SK-N-SH treated with all-trans-retinoic acid at 6 μM for 48 hours (cell line): ENCODE data around the gene ADAMTS2.

Experiments
- ATAC-seq: fragments of 200-7000 bp; cut with Tn5 transposase; 3 replicates; pipeline ENCODE4 v1.9.1; 2020; ENCODE audit warnings: mild to moderate bottlenecking, moderate library complexity
- ARNTL ChIP-seq: fragments of 450-650 bp; formaldehyde crosslinking; IDR thresholded peaks from 2 replicates; pipeline ENCODE4 v1.5.0; 2020; ENCODE audit warnings: low read depth, mild to moderate bottlenecking, moderate library complexity, borderline replicate concordance
- BACH2 ChIP-seq: fragments of 250-450 bp; sonication (Bioruptor Pico); IDR thresholded peaks from 2 replicates; pipeline ENCODE4 v1.9.0; 2021; ENCODE audit warnings: mild to moderate bottlenecking, borderline replicate concordance
- CREB5 ChIP-seq: fragments of 250-450 bp; sonication (Bioruptor Pico); IDR thresholded peaks from 2 replicates; pipeline ENCODE4 v1.5.1; 2020; ENCODE audit warnings: low read depth, mild to moderate bottlenecking, moderate library complexity
- CSDC2 ChIP-seq: fragments of 250-450 bp; sonication (Bioruptor Pico); IDR thresholded peaks from 2 replicates; pipeline ENCODE4 v1.5.0; 2020; ENCODE audit warnings: mild to moderate bottlenecking, moderate library complexity
- CSRNP3 ChIP-seq: fragments of 250-450 bp; sonication (Bioruptor Pico); IDR thresholded peaks from 2 replicates; pipeline ENCODE4 v1.5.1; 2021; ENCODE audit warnings: mild to moderate bottlenecking, moderate library complexity
- ESRRG ChIP-seq: fragments of 250-450 bp; sonication (Bioruptor Pico); IDR thresholded peaks from 2 replicates; pipeline ENCODE4 v1.6.1; 2021; ENCODE audit warnings: mild to moderate bottlenecking
- GLIS3 ChIP-seq: fragments of 250-450 bp; sonication (Bioruptor Pico); IDR thresholded peaks from 2 replicates; pipeline ENCODE4 v1.5.0; 2020; ENCODE audit warnings: mild to moderate bottlenecking, moderate library complexity
- ISL1 ChIP-seq: fragments of 250-450 bp; sonication (Bioruptor Pico); IDR thresholded peaks from 2 replicates; pipeline ENCODE4 v2.1.2; 2022; ENCODE audit warnings: mild to moderate bottlenecking, moderate library complexity
- OSR1 ChIP-seq: fragments of 250-450 bp; sonication (Bioruptor Pico); IDR thresholded peaks from 2 replicates; pipeline ENCODE4 v1.8.0; 2022; ENCODE audit warnings: moderate library complexity, mild to moderate bottlenecking, inconsistent platforms
- PATZ1 ChIP-seq: fragments of 250-450 bp; sonication (Bioruptor Pico); IDR thresholded peaks from 2 replicates; pipeline ENCODE4 v1.8.0; 2020; ENCODE audit warnings: mild to moderate bottlenecking, moderate library complexity, borderline replicate concordance
- PPARA ChIP-seq: fragments of 250-450 bp; sonication (Bioruptor Pico); IDR thresholded peaks from 2 replicates; pipeline ENCODE4 v1.5.0; 2020; ENCODE audit warnings: mild to moderate bottlenecking, borderline replicate concordance
- SNAI2 ChIP-seq: fragments of 250-450 bp; sonication (Bioruptor Pico); IDR thresholded peaks from 2 replicates; pipeline ENCODE4 v1.5.0; 2020; ENCODE audit warnings: mild to moderate bottlenecking, moderate library complexity
- TCF4 ChIP-seq: fragments of 250-450 bp; sonication (Bioruptor Pico); IDR thresholded peaks from 2 replicates; pipeline ENCODE4 v1.8.0; 2021; ENCODE audit warnings: mild to moderate bottlenecking, moderate library complexity, borderline replicate concordance
- TOX ChIP-seq: fragments of 250-450 bp; sonication (Bioruptor Pico); IDR thresholded peaks from 2 replicates; pipeline ENCODE4 v1.8.0; 2021; ENCODE audit warnings: mild to moderate bottlenecking, moderate library complexity, borderline replicate concordance
- TSHZ2 ChIP-seq: fragments of 250-450 bp; sonication (Bioruptor Pico); IDR thresholded peaks from 2 replicates; pipeline ENCODE4 v1.5.0; 2020; ENCODE audit warnings: mild to moderate bottlenecking, moderate library complexity
- ZC3H10 ChIP-seq: fragments of 250-450 bp; sonication (Bioruptor Pico); IDR thresholded peaks from 2 replicates; pipeline ENCODE4 v1.5.1; 2021; ENCODE audit warnings: mild to moderate bottlenecking, moderate library complexity
- ZFP3 ChIP-seq: fragments of 250-450 bp; sonication (Bioruptor Pico); IDR thresholded peaks from 2 replicates; pipeline ENCODE4 v1.5.0; 2020; ENCODE audit warnings: mild to moderate bottlenecking, moderate library complexity
- ZFP30 ChIP-seq: fragments of 450-650 bp; formaldehyde crosslinking; IDR thresholded peaks from 2 replicates; pipeline ENCODE4 v1.5.0; 2022; ENCODE audit warnings: mild to moderate bottlenecking, moderate library complexity
- ZNF565 ChIP-seq: fragments of 450-650 bp; formaldehyde crosslinking; conservative IDR thresholded peaks from 2 replicates; pipeline ENCODE4 v1.5.0; 2020; ENCODE audit warnings: low read depth, mild to moderate bottlenecking, moderate library complexity
- ZNF8 ChIP-seq: fragments of 450-650 bp; formaldehyde crosslinking; IDR thresholded peaks from 2 replicates; pipeline ENCODE4 v1.5.0; 2020; ENCODE audit warnings: mild to moderate bottlenecking, moderate library complexity

ADAMTS2 gene

GRCh38 chr5:179274321-179275315 is 70.6 kb downstream of the ADAMTS2 start:
- no peak for ATAC-seq
- no peak for TF ChIP-seq TOX (CRISPR knock-in tag)
- no peak for TF ChIP-seq BACH2
- TF ChIP-seq OSR1: no peak
- TF ChIP-seq ZFP3 (CRISPR knock-in tag): no peak
- TF ChIP-seq CSDC2 (CRISPR knock-in tag): no peak
- TF ChIP-seq ISL1: no peak
- no peak for TF ChIP-seq ZNF8
- TF ChIP-seq SNAI2 (CRISPR knock-in tag): no peak
- no peak for TF ChIP-seq PATZ1
- no peak for TF ChIP-seq ZC3H10 (CRISPR knock-in tag)
- TF ChIP-seq TCF4: no peak
- no peak for TF ChIP-seq TSHZ2
- no peak for TF ChIP-seq ARNTL (CRISPR knock-in tag)
- TF ChIP-seq CREB5 (CRISPR knock-in tag): no peak

GRCh38 chr5:179273441-179274145 is 71.7 kb downstream of the ADAMTS2 start:
- TF ChIP-seq ZNF565 (CRISPR knock-in tag) (no peak), OSR1 (no peak), BACH2 (no peak), ARNTL (CRISPR knock-in tag) (no peak), CSDC2 (CRISPR knock-in tag) (no peak), ZNF8 (no peak), ZFP3 (CRISPR knock-in tag) (no peak), CSRNP3 (CRISPR knock-in tag) (no peak), ZFP30 (CRISPR knock-in tag) (no peak), ESRRG (CRISPR knock-in tag) (no peak), CREB5 (CRISPR knock-in tag) (no peak), GLIS3 (CRISPR knock-in tag) (no peak), TCF4 (no peak), ZC3H10 (CRISPR knock-in tag) (no peak), PPARA (CRISPR knock-in tag) (no peak), ISL1 (no peak), PATZ1 (no peak), TSHZ2 (no peak)
- TF ChIP-seq, all 23 proteins: peak for 0
- ATAC-seq: no peak
